ENCODE measurements around the gene ATG4C. TPM values are rescaled to one million over a fixed set of nuclear protein-coding genes. Genes with fewer than 3 reads are reported as not detected.
"Not testable (repeated sequence)": the region's sequence is repeated elsewhere in the genome, so short reads cannot be mapped to it uniquely, and the experiment has no call there.

The ATG4C gene
- total RNA-seq (ENCODE audit: low replicate concordance): 13.5 and 25.3 TPM in 2 replicates

DNA sequence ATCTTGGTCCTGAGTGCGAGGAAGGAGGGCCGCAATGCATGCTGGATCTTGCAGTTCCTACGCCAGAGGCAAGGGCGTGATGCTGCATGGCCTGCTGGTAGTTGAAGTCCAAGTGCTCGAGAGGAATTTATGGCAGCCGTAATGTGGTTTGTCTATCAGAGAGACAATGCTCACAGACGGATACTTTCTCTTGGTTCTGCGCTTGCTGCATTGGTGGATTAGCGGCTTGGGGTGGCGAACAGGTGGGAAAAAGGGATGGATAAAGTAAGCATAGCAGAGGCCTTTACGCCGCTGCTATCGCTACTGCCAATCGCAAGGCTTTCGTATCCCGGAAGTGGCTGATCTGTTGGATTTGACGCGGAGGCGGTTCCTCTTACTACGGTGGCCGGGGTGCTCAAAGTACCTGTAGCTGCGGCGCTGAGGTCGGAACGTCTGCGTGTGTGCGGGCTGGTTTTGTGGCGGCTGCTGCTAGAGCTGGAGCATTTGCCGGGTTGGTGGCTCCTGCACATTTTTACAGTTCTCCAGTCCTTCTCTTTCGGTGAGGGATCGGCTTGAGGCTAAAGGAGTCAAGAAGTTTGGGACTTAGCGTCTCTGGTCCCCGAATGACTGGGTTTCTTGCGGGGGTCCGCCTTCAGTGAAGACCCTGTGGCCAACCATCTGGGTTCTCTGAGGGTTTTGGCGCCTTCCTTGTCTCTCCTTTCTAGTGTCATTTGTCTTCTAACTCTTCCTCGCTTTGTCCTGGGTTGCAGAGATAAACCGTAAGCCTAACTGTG, at the start of gene ATG4C:
Gene ATG4C (plus strand): TSS at position 397 of the 773 bp plus-strand sequence. CDS start 19,655 bp downstream, outside the sequence.
- TF ChIP-seq CTCF (IDR thresholded peaks at IDR 0.05; ENCODE audit: insufficient read depth, low read length): no peak
- H3K4me3 ChIP-seq (ENCODE audit: low read depth, low read length): peak within 1 kb of the TSS; percentile 73
- peak; percentile 99 for DNase-seq (ENCODE audit: low read depth)

GRCh38 chr1:62735491-62736171, 48.3 kb upstream of the ATG4C start:
- H3K4me3 ChIP-seq (ENCODE audit: low read depth, low read length): no peak overlapping the region
- peak; percentile 68 for DNase-seq (ENCODE audit: low read depth)
- TF ChIP-seq CTCF (IDR thresholded peaks at IDR 0.05; ENCODE audit: insufficient read depth, low read length): no peak

DNA sequence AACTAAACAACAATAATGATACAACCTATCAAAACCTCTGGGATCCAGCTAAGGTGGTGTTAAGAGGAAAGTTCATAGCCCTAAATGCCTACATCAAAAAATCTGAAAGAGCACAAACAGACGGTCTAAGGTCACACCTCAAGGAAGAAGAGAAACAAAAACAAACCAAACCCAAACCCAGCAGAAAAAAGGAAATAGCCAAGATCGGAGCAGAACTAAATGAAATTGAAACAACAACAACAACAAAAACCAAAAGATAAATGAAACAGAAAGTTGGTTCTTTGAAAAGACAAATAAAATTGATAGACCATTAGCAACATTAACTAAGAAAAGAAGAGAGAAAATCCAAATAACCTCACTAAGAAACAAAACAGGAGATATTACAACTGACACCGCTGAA, 43.2 kb upstream of the ATG4C start:
- not testable (repeated sequence) for DNase-seq (ENCODE audit: low read depth)

GRCh38 chr1:62744611-62745577, 39.0 kb upstream of the ATG4C start:
- peak; percentile 56 for DNase-seq (ENCODE audit: low read depth)
- H3K4me3 ChIP-seq (ENCODE audit: low read depth, low read length): no peak overlapping the region
- no peak for TF ChIP-seq CTCF (IDR thresholded peaks at IDR 0.05; ENCODE audit: insufficient read depth, low read length)

More for the DNA sequence above, 43.2 kb upstream of the ATG4C start:
- H3K4me3 ChIP-seq (ENCODE audit: low read depth, low read length): not testable (repeated sequence)

- peak; percentile 80 for DNase-seq (ENCODE audit: low read depth)
- peak; percentile 52 for TF ChIP-seq CTCF (IDR thresholded peaks at IDR 0.05; ENCODE audit: insufficient read depth, low read length)
- peak overlapping the region; percentile 42 for H3K4me3 ChIP-seq (ENCODE audit: low read depth, low read length)
These were observed 37.7 kb upstream of the ATG4C start for GRCh38 chr1:62746086-62746808.

DNA sequence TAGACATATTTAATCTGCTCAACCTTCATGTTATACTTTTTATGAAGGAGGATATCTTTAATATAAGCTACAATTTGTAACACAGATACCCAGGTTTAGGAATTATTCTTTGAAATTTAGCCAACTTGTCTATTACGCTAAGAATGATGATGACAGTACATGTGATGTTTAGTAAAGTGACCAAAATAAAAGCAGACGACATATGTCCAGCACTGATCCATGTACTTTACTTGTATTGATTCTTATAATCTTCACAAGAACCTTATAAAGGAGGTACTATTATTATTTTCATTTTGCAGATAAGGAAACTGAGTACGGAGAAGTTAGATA, 37.2 kb upstream of the ATG4C start:
- no peak for DNase-seq (ENCODE audit: low read depth)
- TF ChIP-seq CTCF (IDR thresholded peaks at IDR 0.05; ENCODE audit: insufficient read depth, low read length): no peak
- no peak overlapping the region for H3K4me3 ChIP-seq (ENCODE audit: low read depth, low read length)

Measured in fibroblast of the aortic adventitia (primary cell).